DND-41 (cell line): Measurements from ENCODE around the gene PRCC.

Experiments
- ATAC-seq: fragments of 200-7000 bp; cut with Tn5 transposase; 3 replicates; pipeline ENCODE4 v1.9.1; 2021; ENCODE audit warnings: low read depth; ENCODE audit not compliant: insufficient read depth
- DNase-seq: peaks from one replicate; pipeline ENCODE4 v3.0.0-alpha.2; 2020
- H2AFZ ChIP-seq: 2 replicates; pipeline ENCODE4 v1.6.0; 2012; ENCODE audit warnings: low read depth, low read length
- H3K27ac ChIP-seq: 2 replicates; pipeline ENCODE4 v1.5.1; 2012; ENCODE audit warnings: low read length, inconsistent platforms
- H3K27me3 ChIP-seq: fragments of 200-600 bp; sonication (generic); 2 replicates; pipeline ENCODE4 v1.6.0; 2012; ENCODE audit warnings: low read length, mild to moderate bottlenecking, inconsistent platforms; ENCODE audit not compliant: insufficient read depth, poor library complexity
- H3K36me3 ChIP-seq: 2 replicates; pipeline ENCODE4 v1.5.1; 2012; ENCODE audit warnings: low read length, inconsistent platforms; ENCODE audit not compliant: insufficient read depth
- H3K4me1 ChIP-seq: 2 replicates; pipeline ENCODE4 v1.5.1; 2012; ENCODE audit warnings: mild to moderate bottlenecking, low read length; ENCODE audit not compliant: insufficient read depth
- H3K4me2 ChIP-seq: 2 replicates; pipeline ENCODE4 v1.6.0; 2012; ENCODE audit warnings: mild to moderate bottlenecking, moderate library complexity, low read length, inconsistent platforms; ENCODE audit not compliant: insufficient read depth
- H3K4me3 ChIP-seq, 2 experiments: fragments of 200-600 bp in 1 of 2; shearing (Covaris generic) in 1 of 2; 2 replicates each; pipeline ENCODE4 v1.5.1; 2012 to 2016; ENCODE audit warnings: inconsistent platforms in 2 of 2, low read length in 2 of 2, mild to moderate bottlenecking in 2 of 2, low read depth in 1 of 2, moderate library complexity in 1 of 2
- H3K79me2 ChIP-seq: 2 replicates; pipeline ENCODE4 v1.6.0; 2012; ENCODE audit warnings: low read length, inconsistent platforms; ENCODE audit not compliant: insufficient read depth
- H3K9ac ChIP-seq: 2 replicates; pipeline ENCODE4 v1.6.0; 2012; ENCODE audit warnings: low read depth, mild to moderate bottlenecking, inconsistent platforms, low read length, moderate library complexity
- H3K9me3 ChIP-seq: 2 replicates; pipeline ENCODE4 v1.5.1; 2012; ENCODE audit warnings: low read length, moderate library complexity, mild to moderate bottlenecking, inconsistent platforms; ENCODE audit not compliant: insufficient read depth, severe bottlenecking
- H4K20me1 ChIP-seq: 2 replicates; pipeline ENCODE4 v1.6.0; 2012; ENCODE audit warnings: low read length; ENCODE audit not compliant: insufficient read depth
- CTCF ChIP-seq: IDR thresholded peaks from 2 replicates; pipeline ENCODE4 v1.5.1; 2012; ENCODE audit warnings: borderline replicate concordance, low read length, moderate library complexity, mild to moderate bottlenecking; ENCODE audit not compliant: poor library complexity, severe bottlenecking; ENCODE audit errors: extremely low read depth
- EZH2 ChIP-seq: IDR thresholded peaks from 3 replicates; pipeline ENCODE4 v1.6.1; 2012; ENCODE audit warnings: borderline replicate concordance, low read depth, mild to moderate bottlenecking, moderate library complexity, low read length, inconsistent platforms; ENCODE audit not compliant: severe bottlenecking

PRCC gene

GRCh38 chr1:156767879-156768604 is 707 bp downstream of the PRCC start:
- peak overlapping the region; percentile 84 for H3K27ac ChIP-seq
- H3K36me3 ChIP-seq: peaks cover 32% of the 10 kb centered on the region
- no peaks in the 10 kb centered on the region for H3K27me3 ChIP-seq
- peak overlapping the region; percentile 79 to 87 for H3K4me3 ChIP-seq
- H3K4me2 ChIP-seq: peak overlapping the region; percentile 69
- H3K9ac ChIP-seq: peak overlapping the region; percentile 90
- no peak for TF ChIP-seq EZH2
- no peak for TF ChIP-seq CTCF
- ATAC-seq (0 out of 3 replicates have a peak, but pooled peaks have one; percentile 1), DNase-seq (no peak)
- H3K9me3 ChIP-seq: no peaks in the 10 kb centered on the region
- H3K4me1 ChIP-seq: peaks cover 51% of the 10 kb centered on the region
- H3K79me2 ChIP-seq: peaks cover 70% of the 10 kb centered on the region
- peaks cover 29% of the 10 kb centered on the region for H4K20me1 ChIP-seq
- peak overlapping the region; percentile 70 for H2AFZ ChIP-seq

- H3K27ac ChIP-seq: peak overlapping the region; percentile 84
- peak overlapping the region; percentile 69 for H3K4me2 ChIP-seq
- TF ChIP-seq CTCF (no peak), EZH2 (no peak)
- no peaks in the 10 kb centered on the region for H3K9me3 ChIP-seq
- H2AFZ ChIP-seq: no peak overlapping the region
- H3K4me1 ChIP-seq: peaks cover 57% of the 10 kb centered on the region
- peak overlapping the region; percentile 79 to 87; a peak in 3 of 4 replicates for H3K4me3 ChIP-seq
- no peak for DNase-seq
- no peak for ATAC-seq
- H3K36me3 ChIP-seq: peaks cover 39% of the 10 kb centered on the region
- H4K20me1 ChIP-seq: peaks cover 36% of the 10 kb centered on the region
- H3K79me2 ChIP-seq: peaks cover 78% of the 10 kb centered on the region
- peak overlapping the region; percentile 90 for H3K9ac ChIP-seq
- no peaks in the 10 kb centered on the region for H3K27me3 ChIP-seq
Measured at GRCh38 chr1:156768610-156769295, 1.4 kb downstream of the PRCC start.

GRCh38 chr1:156772222-156772621 is 4.9 kb downstream of the PRCC start:
- peak overlapping the region; percentile 33; the same call in 1 of the 2 replicates for H3K4me2 ChIP-seq
- H3K27ac ChIP-seq: no peak overlapping the region
- DNase-seq (no peak), ATAC-seq (no peak)
- H3K36me3 ChIP-seq: peaks cover 47% of the 10 kb centered on the region
- H3K79me2 ChIP-seq: peaks cover 93% of the 10 kb centered on the region
- H3K27me3 ChIP-seq: no peaks in the 10 kb centered on the region
- no peaks in the 10 kb centered on the region for H3K9me3 ChIP-seq
- TF ChIP-seq EZH2 (no peak), CTCF (peak; percentile 6)
- H3K4me3 ChIP-seq: no peak overlapping the region
- no peak overlapping the region for H3K9ac ChIP-seq
- H2AFZ ChIP-seq: no peak overlapping the region
- H4K20me1 ChIP-seq: peaks cover 57% of the 10 kb centered on the region
- peaks cover 49% of the 10 kb centered on the region for H3K4me1 ChIP-seq
